ENCODE data around the gene LAYN.

Gene LAYN

GRCh38 chr11:111540114-111540936 lies at the start of gene LAYN:
LAYN (plus strand) TSS chr11:111540720; CDS start chr11:111540844, 124 bp downstream.
- no peak for DNase-seq

GRCh38 chr11:111494040-111494439 lies 46.5 kb upstream of the LAYN start:
- no peak for DNase-seq

DNA sequence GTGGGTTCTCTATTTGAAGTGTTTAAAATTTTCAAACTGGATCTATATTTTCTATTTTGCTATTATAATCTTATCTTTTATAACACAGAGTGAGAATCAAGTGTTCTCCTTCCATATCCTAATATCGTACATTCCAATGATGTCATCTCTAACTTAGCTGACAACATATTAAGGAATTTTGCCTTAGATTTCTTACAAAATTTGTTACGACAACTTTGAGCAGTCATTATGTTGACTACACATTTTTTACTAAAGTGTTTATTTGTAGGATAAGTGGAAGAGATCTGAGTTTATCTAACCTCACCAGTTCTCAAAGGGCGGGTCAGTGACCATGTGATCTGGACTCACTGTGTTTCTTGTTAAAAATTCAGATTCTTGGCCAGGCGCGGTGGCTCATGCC lies 41.0 kb upstream of the LAYN start:
- no peak for DNase-seq

DNA sequence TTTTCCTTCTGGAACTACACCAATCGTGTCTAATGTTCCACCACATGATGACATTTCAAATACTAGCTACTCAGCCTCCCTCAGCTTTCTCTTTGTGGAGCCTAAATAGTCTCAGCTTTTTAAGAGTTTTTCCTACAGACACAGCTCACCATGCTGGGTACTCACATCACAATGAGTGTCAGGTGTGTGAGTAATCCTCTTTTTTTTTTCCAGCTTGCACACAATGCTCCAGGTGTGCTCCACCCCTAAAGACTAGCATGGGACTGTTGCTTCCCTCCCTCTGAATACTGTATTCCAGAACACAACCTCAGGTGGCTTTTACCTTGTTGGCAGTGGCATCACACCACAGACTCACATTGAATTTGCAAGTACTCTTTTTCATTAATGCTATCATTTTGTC lies 40.0 kb upstream of the LAYN start:
- no peak for DNase-seq

DNA sequence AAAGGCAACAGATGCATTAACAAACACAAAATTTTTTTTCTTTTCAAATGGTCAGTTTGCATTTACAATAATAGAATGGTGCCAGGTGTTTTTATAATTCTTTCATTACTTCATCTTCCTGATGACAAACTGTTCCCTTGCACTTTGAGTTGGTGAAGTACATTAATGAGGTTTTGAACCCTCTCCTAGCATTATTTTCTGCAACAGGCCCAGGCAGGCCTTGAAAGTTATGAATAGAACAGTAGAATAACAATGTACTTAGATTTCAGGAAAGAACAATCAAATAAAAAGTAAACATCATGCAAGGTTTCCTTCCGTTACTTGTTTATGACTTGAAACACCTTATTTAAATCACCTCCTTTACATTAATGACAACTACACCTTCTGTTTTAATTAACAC lies 37.9 kb upstream of the LAYN start:
- DNase-seq, result no peak

- DNase-seq, result no peak
Measured at GRCh38 chr11:111510311-111510710, 30.2 kb upstream of the LAYN start.

DNA sequence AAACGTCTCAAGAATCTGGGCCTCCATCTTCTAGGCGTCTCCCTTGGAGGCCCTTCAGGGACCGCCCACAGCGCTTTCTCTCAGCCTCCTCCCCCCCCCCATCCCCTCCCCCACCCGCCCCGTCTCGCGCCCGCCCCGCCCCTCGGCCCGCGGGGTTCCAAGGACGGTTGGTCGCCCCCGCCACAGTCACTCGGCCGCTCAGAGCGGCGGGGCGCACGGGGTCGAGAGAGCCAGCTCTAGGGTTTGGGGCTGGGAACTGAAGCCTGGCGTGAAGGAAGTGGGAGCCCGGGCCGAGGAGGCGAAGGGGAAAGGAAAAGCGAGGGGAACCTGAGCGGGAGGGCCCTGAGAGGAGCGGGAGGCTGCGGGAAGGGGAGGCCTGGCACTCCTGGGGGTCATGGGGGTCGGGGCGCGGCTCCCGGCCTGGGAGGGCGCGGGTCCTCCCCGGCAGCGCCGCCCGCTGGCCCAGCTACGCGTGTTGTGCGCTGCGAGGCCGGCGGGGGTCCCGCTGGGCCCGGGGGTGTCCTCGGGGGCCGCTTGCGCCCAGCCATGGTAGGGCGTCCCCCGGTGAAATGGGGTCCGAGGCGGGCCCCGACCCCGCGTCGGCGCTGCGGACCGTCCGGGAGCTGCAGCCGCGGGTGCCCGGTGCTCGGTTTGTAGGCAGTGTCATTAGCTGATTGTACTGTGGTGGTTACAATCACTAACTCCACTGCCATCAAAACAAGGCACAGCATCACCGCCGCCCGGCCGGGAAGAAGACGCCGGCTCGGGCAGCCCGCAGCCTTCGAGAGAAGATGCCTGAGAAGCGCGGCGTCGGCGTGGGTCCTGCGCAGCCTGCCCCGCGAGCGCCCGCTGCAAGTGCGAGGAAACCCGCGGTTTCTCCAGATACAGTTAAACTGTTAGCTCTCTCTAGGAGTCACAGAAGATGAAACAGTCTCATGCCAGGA lies 28.0 kb upstream of the LAYN start, which contains the start of gene BTG4:
TSS of gene BTG4 (minus strand) at position 91 of the 944 bp plus-strand sequence. CDS start 13,610 bp downstream, outside the sequence.
- DNase-seq, result no peak

DNA sequence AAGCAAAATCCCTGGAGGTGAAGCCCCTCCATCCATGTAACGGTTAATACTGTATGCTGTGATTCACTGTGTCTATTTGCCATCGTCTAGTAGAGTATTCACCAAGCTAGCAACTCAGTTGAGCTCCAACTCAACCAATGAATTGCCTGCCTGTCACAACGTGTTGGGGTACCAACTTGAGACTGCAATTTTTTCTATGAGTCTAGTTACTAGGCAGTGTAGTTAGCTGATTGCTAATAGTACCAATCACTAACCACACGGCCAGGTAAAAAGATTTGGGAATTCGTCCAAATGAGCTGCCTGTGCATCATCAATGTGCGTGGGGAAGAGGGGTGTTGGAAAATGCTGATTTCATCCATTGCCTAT lies 27.3 kb upstream of the LAYN start:
- DNase-seq, result no peak

GRCh38 chr11:111514216-111515031 lies 26.1 kb upstream of the LAYN start, which contains the start of gene HOATZ:
HOATZ (plus strand) TSS chr11:111514778; CDS start chr11:111514785, 7 bp downstream.
- DNase-seq, result no peak

- DNase-seq, result no peak
Measured at GRCh38 chr11:111515591-111515990, 24.9 kb upstream of the LAYN start.

DNA sequence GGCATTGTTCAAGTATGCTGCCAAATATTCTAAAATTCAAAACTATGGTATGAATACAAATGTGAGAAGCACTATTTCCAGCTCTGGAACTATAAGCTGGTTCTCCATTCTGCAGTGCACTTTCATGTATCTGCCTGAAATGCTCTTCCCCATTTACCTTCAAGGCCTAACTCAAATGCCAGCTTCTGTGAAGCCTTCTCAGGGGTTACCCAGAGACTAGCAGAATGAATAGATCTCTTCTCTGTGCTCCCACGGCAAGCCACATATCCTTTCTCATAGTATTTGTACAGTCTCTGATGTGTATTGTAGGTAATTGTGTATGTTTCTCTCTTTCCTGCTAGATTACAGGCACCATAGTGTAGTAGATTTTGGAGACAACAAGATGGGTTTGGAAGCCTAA lies 21.9 kb upstream of the LAYN start:
- no peak for DNase-seq

GRCh38 chr11:111520560-111520959 lies 20.0 kb upstream of the LAYN start:
- no peak for DNase-seq

DNA sequence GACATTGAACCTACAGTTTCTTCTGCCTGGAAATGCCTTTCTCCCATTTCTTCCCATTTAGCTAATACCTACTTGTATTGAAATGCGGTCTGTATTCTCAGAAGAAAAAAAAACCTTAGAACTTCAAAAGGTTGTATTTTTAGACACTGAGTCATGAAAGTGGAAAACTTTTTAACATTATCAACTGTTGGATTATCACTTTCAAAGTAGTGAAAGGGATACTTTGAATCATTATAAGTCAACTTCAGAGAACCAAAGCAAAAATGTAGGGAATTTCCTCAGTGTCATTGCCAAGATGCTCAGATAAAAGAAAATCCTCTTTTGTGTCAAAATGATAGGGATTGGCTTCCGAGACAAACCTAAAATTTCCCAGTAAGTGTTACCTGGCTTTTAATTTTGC lies 19.4 kb upstream of the LAYN start:
- no peak for DNase-seq

DNA sequence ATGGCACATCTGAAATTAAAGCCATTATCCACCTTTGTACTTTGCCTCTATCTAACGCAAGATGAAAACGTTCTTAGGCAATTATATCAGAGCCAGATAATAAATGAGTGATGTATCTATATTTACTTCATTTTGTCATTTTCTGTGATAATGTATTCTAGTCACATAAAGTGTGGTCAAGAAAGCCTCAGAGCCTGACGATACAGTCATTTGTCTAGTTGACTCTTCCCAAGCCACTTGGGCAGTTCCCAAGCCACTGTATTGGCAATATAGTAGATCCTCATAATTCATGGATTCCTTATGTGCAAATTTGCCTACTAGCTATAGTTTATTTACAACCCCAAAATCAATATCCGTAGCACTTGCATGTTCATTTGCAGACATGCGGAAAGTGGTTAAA lies 18.1 kb upstream of the LAYN start:
- no peak for DNase-seq

DNA sequence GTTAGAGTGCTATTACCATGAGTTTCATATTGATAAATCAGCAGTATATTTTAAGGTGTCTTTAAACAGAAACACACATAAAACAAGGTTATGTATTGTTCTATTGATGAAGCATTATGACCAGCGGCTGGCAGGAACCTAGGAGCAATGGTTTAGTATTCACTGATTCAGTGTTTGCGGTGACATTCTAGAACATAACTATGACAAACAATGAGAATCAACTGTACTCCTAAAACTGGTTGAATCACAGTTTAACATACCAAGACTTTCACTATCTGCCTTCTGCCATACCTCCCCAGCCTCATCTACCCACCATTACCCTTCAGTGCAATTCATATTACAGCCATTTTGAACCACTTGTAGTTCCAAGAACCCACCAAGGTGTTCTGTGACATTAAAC lies 17.2 kb upstream of the LAYN start:
- DNase-seq, result no peak

DNA sequence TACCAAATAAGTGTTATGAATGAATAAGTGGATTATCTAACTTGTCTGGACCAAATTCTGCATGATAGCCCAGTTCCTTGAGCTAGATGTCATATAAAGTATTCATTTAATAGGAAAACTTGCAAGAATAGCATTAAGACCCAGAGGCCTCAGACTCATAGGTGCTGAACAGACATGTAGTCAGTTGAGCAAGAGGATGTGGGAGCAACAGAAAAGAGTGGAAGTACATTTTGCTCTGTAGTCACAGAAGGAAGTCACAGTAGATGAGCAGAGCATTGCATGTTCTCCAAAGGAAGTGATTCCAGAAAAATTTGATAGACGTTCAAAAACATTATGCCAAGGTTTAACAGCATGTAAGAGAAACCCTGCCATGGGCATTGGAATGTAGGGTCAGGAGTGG lies 16.5 kb upstream of the LAYN start:
- no peak for DNase-seq

DNA sequence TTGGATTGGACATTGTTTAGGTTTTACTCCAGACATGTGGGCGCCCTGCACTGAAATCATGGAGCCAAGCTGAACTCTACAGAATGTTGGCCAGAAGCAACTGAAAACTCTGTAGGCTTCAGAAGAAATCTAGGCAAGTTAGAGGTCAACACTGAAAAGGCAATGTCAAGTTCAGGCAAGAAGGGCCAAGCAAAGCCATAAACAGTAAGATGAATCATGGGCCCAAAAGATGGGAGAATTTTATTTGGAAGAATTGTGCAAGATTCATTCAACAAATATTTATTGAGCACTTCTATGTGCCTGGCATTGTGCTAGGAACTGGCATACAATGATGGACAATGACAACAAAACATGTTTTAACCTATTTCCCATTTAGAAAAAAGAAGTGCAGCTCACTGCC lies 15.1 kb upstream of the LAYN start:
- DNase-seq, result no peak

- no peak for DNase-seq
Measured at GRCh38 chr11:111526501-111526900, 14.0 kb upstream of the LAYN start.

- DNase-seq, result no peak
Measured at GRCh38 chr11:111527279-111527678, 13.2 kb upstream of the LAYN start.

DNA sequence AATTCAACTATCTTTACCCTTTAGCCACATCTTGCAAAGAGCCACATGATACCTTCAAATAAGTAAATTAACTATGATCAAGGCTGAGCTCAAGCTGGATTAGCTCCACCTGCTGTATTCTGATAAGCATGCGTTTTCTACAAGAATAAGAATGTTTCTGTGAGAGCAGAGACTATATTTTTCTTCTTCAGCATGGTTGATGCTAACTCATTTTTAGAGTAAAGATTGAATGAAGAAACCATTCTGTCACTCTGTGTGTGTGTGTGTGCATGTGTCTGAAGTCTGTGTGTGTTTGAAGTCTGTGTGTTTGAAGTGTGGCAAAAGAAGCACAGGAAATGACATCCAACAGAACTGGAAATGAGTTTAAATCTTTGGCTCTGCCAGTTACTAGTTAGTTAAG lies 12.0 kb upstream of the LAYN start:
- DNase-seq, result no peak

GRCh38 chr11:111530091-111530490 lies 10.4 kb upstream of the LAYN start:
- DNase-seq, result no peak

DNA sequence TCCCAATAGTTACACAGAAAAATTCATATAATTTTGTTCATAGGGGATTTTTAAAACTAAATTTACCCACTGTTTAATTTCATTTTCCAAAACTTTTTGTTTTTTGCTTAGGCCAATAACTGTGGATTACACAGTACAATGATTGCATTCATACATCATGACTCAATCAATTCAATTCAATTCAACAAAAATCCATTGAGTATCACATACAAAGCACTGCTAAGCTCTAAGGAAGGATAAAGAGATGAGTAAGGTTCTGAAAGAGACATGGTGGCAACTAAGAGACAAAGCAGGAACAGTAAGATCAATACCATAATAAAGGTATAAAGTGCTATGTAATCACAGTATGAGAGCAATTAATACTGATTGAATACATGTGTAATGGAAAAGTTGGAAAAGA lies 9.4 kb upstream of the LAYN start:
- no peak for DNase-seq

Measured in bone marrow (tissue), 2 donors.